PC-9 (cell line): ENCODE results near the gene VGF.

ENCODE experiments used
- EZH2 ChIP-seq: fragments of 200-600 bp; sonication (generic); IDR thresholded peaks from 2 replicates; pipeline ENCODE4 v1.8.0; 2017; ENCODE audit warnings: antibody characterized with exemption, low read depth
- TF ChIP-seq, protein P1 (sequence below): fragments of 200-600 bp; sonication (generic); conservative IDR thresholded peaks from 2 replicates; pipeline ENCODE4 v1.6.1; 2017; ENCODE audit warnings: mixed run types, antibody characterized with exemption, mild to moderate bottlenecking, moderate library complexity

DNA sequence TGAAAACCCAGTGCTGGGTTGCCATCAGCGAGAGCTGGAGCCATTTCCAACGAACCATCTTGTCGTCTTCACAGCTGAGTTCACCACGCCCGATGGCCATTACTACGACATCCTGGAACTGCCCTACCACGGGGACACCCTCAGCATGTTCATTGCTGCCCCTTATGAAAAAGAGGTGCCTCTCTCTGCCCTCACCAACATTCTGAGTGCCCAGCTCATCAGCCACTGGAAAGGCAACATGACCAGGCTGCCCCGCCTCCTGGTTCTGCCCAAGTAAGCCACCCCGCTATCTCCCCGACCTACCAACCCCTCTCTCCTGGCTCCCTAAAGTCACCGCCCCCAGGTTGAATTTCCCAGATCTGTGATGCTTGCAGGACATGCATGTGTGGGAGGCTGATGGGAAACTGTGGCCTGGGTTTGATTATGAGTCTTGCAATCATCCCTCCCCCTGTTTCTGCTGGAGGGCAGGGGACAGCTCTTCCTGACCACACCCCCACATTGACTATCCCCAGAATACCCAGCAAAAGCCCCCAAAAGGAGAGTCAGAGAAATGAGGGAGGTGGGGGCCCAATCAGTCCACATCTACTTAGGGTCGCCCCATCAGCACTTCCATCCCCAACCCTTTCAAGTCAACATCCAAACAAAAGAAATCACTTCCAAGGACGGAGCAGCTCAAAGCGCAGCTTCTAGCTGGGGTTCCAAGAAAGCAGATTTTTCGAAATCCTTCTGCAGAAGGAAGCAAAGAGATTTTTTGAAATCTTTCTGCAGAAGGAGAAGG, 31.6 kb downstream of the VGF start:
- TF ChIP-seq, protein P1, sequence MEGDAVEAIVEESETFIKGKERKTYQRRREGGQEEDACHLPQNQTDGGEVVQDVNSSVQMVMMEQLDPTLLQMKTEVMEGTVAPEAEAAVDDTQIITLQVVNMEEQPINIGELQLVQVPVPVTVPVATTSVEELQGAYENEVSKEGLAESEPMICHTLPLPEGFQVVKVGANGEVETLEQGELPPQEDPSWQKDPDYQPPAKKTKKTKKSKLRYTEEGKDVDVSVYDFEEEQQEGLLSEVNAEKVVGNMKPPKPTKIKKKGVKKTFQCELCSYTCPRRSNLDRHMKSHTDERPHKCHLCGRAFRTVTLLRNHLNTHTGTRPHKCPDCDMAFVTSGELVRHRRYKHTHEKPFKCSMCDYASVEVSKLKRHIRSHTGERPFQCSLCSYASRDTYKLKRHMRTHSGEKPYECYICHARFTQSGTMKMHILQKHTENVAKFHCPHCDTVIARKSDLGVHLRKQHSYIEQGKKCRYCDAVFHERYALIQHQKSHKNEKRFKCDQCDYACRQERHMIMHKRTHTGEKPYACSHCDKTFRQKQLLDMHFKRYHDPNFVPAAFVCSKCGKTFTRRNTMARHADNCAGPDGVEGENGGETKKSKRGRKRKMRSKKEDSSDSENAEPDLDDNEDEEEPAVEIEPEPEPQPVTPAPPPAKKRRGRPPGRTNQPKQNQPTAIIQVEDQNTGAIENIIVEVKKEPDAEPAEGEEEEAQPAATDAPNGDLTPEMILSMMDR = no peak
- no peak for TF ChIP-seq EZH2
